HG03457 (cell line): Measurements from ENCODE around the gene PLXNB1.

Experiments
- ATAC-seq: cut with Tn5 transposase; IDR thresholded peaks from one replicate; pipeline ENCODE4 v1.9.1; 2021; ENCODE audit warnings: moderate number of reproducible peaks; ENCODE audit not compliant: unreplicated experiment

Gene PLXNB1

DNA sequence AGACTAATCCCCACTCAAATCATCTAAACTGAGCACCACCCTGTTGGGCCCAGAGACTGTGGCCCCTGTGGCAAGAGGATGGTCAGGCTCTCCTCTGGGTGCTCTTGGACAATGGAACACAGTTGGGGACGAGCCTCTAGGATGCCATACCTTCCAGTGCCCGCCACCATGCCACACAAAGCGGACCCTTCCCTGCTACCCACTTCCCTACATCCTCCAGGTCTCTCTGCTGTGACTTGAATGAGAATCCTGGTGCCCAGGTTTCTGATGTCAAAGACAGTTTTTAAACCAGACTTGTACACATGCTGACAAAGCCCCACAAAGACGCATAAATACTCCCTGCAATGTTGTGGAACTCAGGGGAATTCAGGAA is 5.3 kb upstream of the PLXNB1 start:
- ATAC-seq = no peak

DNA sequence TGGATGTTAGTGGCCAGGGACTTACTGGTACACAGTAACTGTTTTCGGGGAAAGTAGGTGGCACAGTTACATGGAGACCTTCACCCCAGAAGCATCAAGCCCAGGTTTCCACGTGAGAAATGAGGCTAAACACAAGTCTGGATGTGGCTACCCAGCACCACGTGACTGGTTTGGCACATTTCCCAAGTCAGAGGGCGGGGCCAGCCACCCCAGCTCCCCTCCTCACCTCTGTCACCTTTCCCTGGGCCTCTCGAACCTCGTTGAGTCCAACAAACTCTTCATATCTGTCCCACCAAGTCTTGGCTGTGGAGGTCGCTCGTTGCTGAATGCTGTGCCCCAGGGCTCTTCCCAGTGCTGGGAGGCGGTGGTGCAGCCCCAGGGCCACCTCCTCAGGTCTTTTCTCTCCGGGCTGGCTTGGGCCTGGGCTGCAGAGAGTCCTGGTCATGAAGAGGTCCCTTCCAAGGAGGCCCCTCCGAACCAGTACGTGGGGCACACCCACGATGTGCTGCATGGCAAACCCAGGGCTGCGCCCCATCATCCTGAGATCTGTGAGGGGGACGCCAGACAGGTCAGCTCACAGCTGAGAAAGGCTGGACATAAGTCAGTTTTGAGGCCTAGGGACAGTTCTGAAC is 4.8 kb upstream of the PLXNB1 start:
- ATAC-seq = no peak

DNA sequence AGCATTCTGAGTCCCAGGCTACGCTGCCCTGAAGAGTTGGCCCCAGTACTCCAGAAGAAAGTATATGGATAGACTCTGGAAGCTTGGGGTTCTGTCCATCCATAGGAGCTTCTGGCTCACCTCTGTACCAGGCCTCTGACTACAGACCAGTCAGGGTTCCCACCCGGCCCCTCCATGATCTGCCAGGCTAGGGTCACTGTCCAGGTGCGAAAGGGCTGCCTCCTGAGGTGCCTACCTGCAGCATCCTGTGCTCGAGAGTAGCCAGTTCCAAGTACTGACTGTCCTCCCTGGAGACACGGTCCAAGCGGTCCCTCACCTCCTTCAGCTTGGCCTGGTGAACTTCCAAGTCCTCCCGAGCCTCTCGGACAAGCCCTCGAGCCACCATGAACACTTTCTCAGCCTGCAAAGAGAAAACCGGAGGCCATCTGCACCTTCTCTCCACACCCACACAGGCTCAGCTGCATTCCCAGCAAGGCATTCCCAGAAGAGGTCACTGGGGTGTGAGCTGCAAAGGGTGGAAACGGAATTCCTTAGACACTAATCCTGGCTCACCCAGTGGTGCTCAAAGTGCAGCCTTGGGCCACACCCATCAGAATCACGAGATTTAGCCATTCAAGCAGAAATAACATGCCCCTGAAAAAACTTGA is 3.7 kb upstream of the PLXNB1 start:
- ATAC-seq = no peak

DNA sequence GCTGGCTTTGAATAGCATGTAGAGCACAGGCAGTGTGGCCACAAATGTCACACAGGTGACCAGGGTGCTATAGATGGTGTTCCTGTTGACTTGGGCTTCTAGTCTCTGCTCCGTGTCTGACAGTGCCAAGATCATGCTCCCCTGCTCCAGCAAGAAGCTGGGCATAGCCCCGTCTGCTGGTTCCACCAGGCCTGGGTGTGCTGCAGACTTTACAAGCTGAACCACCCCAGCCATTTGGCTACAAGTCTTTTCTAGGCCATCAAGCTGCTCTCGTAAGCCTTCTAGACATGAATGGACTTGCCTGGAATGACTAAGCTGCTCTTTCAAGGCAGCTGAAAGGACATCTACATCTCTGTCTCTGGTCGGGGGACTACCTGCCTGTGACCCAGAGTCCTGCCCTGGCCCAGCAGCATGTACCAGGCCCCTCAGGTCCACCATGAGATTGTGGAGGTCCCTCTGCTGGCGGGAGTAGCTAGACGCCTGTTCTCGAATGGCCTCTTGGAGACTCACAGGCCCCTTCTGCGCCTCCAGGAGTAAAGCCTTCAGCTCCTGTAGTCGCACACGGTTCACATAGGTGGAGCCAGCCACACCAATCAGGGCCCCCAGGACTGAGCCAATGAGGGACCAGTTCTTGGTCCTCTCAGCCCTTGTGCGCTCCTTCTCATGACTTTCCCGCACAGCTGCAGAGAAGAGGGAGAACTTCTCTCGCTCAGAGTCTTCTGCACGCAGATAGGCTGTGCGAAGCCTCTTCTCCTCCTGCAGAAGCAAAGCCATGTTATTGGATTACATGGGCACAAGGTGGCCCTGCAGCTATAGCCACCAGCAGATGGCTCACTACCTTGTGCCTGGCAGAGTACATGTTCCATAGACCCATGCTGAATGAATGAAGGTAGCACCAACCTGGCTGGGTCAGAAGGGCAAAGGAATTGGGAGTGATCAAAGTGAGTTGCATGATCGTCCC is 2.8 kb upstream of the PLXNB1 start:
- ATAC-seq = no peak

DNA sequence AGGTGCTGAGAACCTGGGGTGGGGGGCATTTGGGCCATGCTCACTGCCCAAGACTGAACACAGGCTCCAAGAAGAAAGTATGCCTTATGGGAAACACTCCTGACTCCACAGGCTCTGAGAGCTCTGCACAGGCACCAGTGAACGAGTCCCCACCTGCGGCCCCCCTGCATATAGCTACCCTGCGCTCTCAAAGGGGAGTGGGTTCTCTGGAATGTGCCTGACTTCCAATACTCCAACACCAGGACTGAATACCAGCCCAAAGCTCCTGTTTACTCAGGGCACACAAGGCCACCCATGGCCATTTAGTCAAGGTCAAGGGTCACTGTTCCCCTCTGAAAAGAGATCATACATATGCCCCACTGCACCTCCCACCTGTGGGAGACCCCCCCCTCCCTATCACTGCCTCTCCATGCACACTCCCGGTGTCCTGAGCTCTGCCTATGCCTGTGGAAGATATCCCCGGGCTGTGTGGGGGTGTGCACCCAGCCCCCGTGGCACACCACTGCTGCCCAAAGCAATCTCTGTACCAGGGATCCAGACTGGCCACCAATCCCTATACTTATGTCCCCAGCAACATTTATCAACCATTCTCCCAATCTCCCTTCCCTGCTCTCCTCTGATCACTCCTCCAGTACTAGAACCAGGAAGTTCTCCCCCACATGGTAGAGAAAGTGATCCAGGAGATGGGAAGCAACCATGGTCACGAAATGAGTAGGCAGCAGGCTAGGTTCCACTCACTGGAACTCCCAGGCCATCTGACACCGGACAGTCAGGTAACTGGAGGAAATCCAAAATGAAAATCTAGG is 1.5 kb upstream of the PLXNB1 start:
- no peak for ATAC-seq

DNA sequence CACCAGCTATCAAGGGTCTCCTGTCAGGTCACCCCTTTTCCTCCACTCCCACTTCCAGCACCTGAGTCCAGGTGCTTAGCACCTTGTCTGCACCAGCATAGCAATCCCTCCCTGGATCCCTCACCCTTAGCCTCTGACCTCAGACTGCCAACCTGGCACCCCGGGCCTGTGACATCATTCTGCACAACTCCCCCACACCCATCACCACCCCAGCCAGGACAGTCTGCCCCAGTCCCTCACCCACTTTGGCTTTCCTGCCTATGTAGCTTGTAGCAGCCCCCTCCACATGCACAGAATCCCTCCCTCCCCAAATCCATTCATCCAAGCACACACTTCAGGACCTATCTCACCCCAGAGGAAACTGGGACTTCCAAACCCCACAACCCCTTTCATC is 819 bp upstream of the PLXNB1 start:
- ATAC-seq = no peak

DNA sequence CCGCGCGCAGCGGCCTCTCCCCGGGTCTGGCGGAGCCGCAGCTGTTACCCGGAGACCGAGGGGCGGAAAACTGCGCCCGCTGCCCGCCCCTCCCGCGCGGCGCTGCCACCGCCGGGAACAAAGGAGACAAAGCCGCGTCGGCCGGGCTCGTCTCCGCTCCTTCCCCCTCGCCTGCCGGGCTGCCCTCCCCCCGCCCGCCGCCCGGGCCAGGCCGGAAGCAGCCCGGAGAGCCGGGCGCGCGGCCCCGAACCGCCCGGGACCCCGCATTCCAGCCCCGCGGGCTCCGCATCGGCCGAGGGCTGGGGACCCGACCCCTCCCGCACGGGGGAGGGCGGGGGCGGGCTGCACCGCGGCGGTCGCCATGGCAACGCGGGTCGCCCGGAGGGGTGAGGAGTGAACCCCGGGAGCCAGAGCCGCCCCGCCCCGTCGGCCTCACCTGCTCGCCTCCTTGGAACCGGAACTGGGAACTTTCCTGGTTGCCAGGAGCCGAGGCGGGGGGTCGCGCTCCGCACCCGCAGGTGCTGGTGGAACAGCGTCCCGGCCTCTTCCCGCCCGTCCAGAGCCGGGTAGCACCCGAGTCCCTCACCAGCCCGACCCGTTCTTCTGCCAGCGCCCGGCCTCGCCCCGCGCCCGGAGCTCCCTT is 448 bp downstream of the PLXNB1 start:
- ATAC-seq = no peak

DNA sequence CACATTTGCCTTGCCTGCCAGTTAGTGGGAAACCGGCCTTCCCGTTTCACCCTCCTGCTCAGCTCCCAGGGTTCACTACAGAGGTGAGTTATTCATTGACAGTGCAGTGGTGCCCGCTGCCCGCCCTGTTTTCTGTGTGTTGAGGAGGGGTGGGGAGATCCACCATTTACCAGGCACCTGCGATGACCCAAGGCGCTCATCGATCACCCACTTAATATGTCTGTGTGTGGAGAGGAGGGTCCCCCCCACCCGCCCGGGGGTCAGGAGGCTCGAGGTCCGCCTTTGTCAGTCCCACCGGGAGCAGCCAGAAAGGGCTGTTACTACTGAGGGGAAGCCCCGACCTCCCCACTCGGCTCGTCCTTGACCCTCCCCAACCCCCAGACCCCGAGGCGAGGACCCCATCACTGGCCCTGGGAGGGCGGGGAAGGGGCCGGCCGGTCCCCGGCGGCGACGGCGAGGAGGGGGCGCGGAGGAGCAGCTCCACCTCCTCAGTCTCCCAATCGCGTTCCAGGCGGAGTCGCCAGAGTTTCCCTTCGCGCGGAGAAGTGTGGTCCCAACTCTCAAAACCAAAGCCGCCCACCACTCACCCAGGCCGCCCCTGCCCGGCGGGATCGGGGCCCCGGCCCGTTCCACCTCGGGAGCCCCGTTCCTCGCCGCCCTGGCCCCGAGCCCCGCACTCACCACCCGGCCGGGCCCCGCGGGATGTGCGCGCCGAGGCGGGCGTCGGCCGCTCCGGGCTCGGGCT is 1.1 kb downstream of the PLXNB1 start:
- no peak for ATAC-seq

DNA sequence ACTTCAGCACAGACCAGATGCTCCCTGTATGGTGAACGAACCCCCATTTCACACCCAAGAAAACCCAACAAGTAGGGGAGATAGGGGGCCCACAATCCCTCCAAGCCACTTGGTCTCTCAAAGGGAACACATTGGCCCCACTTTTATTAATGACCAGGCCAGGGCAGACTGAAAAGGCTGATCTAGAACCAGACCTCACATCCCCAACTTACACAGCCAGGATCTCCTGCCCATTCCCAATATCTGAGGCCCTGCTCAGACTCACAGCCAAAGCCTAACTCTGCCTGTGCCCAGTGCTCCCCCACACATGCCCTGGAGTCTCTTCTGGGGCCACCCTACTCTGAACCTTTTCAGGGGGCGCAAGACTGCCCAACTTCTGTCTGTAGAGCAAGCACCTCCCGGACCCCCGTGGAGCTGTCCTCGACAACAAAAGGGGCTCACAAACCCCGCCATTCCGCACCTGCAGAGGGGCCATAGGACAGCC is 1.8 kb downstream of the PLXNB1 start:
- no peak for ATAC-seq

DNA sequence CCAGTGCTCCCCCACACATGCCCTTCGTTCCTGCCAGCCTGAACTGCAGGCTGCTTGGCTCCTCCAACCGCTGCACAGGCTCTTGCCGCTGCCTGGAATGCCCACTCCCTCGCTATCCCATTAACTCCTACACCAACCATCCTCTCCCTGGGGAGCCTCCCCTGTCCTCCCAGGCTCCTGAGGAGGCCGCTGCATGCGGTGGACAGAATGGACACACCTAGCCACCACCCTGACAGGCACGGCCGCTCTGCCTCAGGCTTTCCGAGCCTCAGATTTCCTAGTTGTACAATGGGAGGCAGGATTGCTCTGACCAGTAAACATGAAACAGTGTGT is 2.3 kb downstream of the PLXNB1 start:
- no peak for ATAC-seq

DNA sequence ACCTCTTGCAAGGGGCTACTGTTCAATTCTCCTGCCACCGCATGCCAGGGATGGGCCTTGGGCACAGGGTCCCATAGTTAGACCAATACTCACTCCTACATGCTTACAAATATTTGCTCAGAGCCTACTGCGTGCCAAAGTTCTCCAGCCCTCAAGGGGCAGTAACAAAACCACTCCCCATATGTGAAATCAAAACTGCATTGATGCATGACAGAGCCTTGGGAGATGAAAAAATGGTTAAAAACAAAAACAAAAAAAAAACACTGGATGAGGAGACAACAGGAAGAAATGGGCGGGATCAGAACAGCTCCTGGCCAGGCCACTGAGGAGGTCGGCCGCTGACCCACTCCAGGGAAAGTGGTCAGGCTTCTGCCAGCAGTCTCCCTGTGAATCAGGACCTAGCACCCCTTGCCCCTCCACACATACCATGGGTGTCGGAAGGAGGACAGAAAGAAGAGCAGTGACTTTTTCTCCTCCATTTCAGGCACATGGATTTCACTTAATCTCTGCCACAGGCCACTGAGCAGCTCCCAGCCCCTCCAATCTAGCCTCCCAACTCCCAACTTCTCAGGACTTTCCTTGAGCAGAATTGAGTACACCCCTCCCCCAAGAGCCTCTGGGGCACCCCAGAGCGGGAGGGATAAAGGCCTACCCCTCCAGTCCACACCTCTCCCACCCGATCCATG is 2.8 kb downstream of the PLXNB1 start:
- no peak for ATAC-seq

DNA sequence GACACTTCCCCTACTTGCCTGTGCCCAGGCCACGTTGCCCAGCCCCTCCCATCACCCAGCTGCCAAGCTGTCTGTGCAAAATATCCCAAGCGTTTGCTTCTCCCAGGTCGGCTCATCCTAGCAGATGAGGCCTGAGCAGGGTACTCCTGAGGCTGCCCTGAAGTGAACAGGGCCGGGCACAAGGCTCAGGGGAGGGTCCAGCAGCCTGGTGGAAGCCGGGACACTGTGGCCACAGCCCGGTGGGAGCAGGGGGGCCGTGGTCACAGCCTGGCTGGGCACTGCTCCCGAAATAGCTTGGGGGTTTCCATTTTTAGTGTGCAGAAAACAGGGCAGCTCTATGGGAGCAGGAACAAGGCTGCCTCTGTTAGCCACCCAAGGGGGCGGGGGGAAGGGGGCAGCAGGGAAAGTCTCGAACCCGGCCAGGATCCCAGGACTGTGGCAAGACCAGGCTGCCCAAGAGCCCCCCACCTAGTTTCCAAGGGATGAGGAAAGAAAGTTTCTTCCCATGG is 3.4 kb downstream of the PLXNB1 start:
- ATAC-seq = no peak

DNA sequence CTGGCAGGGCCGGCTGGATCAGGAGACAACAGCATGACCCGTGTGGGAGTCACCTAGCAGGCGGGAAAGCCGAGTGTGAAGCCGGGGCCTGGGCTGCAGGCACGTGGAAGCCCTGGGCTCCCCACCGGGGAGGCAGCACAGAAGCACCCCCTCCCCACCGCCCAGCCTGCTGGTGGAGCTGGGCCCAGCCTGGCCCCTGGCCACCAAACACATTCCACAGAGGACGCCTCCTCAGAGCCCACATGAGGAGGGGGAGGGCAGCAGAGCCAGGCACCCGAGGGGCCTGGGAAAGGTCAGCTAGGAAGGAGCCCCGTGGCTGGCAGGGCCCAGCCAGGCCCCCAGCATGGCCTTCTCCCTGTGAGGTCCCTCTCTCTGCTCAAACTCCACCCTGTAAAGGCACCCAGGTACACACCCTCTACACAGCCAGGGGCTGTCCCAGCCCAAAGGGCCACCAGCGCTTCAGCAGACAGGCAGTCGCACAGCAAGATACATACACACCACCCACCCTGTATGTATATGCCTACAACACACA is 4.5 kb downstream of the PLXNB1 start:
- no peak for ATAC-seq

DNA sequence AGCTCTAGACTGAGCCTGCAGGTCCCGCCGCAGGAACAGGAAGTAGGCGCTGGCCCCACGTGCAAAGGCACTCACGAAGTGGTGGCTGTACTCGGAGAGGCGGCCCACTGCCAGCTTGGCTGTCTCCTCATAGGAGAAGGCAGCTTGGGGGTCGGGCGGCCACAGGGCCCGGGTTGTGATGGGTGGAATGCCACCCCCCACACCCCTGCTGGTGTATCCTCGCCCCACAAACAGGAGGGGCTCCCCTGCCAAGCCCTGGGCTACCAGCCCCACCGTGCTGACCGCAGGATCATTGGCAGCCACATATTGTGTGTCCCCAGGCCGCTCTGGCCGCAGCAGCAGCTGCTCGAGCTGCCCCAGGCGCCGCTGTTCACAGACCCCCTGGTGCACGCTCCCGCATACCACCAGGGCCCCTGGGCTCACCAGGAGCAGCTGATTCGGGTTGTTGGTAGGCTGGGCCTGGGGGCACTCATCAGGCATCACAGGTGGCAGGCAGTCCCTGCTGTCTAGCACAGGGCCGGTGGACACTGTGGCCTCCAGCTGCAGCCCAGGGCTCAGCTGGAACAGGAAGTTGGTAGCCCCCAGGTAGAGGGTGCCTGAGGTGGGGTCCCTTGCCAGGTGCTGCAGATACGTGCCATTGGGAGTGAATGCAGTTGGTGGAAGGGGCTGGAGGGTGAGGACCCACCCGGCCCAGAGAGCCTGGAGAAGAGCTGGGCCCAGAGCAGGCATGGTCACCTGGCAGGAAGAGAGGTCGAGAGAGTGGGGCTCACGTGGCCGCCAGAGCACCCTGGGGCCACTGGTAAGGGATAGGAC is 5.8 kb downstream of the PLXNB1 start:
- ATAC-seq = no peak

DNA sequence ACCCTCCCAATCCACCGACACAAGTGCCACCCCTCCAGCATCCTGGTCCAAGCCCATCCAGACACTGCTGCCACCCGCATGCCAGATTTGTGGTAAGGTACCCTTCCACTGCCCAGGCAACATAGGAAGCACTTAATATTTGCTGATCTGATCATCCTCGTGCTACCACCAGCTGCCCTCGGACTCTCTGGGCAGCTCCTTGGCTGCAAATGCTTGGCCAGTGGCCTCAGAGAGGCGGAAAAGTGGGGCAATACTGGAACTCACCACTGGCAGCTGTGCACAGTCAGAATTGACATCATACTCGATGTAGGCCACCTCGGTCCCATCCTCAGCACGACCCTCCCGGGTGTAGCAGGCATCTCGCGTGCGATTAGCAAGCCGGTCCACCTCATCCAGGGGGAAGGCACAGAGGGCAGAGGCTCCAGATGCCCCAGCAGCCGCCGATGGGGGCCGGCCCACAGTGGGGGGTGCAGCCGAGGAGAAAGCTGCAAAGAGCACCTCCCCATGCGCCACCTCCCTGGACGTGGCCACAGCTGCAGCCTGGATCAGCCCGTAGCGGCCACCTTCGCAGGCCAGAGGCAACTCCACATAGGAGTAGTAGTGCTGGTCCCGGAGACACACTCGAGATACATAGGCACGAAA is 6.5 kb downstream of the PLXNB1 start:
- no peak for ATAC-seq

DNA sequence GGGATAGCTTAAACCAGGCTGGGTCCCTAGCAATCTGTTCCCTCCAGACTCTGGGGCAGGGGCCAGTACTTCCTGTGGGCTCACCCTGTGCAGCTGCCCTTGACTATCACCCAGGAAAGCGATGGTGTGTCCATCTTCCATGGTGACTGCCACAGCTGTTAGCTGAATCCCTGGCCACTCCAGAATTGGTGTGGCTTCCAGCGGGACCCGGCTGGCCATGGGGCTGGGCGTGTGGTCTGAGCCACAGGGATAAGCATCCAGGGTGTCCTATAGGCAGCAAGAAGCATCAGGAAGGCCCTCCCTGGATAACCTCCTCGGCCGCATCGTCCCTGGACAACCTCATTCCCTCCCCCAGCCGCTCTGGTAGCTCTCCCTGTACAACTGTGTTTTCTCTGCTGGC is 7.2 kb downstream of the PLXNB1 start:
- no peak for ATAC-seq

DNA sequence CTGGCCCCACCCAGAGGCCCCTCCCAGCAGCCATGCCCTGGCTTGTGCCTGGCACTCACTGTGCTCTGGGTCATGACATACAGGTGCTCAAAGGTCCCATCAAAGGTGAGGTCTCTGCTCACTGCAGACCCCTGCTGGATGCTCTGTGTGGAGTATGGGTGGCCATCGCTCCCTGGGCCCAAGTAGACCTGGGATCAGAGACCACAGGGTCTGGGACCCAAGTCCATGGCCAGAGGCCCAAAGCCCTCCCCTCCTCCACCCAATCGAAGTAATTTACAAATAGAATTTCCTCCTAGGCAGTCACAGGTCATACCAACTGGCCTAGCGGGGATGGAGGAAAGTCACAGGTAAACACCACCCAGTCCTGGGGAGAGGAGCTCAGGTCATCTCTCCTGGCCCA is 7.6 kb downstream of the PLXNB1 start:
- ATAC-seq = no peak

DNA sequence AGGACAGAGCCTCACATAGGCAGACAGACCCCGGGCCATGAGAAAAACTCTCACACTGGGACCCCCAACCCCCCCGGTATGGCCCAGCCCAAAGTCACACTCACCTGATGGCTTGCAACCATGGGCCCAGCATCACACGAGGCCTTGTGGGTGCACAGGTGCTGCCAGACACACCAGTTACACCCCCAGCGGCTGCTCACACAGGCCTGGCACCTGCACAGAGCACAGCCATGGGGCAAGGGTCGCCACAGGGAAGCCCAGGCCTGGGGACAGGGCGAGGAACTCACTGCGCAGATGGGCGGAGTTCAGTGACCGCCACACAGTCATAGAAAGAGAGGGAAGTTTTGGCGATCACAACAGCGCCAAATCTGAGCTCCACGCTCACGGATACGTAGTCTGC is 9.3 kb downstream of the PLXNB1 start:
- ATAC-seq = no peak
